HepG2 (cell line): ENCODE measurements around the gene EYA3. TPM values are rescaled to one million over a fixed set of nuclear protein-coding genes. Genes with fewer than 3 reads are reported as not detected.

Experiments used
- CCDC6 ChIP-seq: sonication (generic); formaldehyde crosslinking; IDR thresholded peaks from 2 replicates; pipeline ENCODE4 v1.8.1; 2022; ENCODE audit warnings: mild to moderate bottlenecking, missing genetic modification reagents, moderate library complexity
- FOSL2 ChIP-seq: sonication (generic); formaldehyde crosslinking; IDR thresholded peaks from 2 replicates; pipeline ENCODE4 v1.4.0; 2020; ENCODE audit warnings: missing genetic modification reagents
- FOXA1 ChIP-seq, 2 experiments: fragments of 450-650 bp in 1 of 2; sonication (generic) in 1 of 2; formaldehyde crosslinking in 1 of 2; IDR thresholded peaks; 2 replicates each; pipeline versions ENCODE4 v1.4.0 to v1.6.1; 2016 to 2020; ENCODE audit warnings: missing genetic modification reagents in 1 of 2
- FOXA3 ChIP-seq: IDR thresholded peaks from 2 replicates; pipeline ENCODE4 v1.6.1; 2016; ENCODE audit warnings: missing genetic modification reagents, missing compliant biosample characterization
- GABPB1 ChIP-seq: IDR thresholded peaks from 2 replicates; pipeline ENCODE4 v1.6.1; 2016; ENCODE audit warnings: mild to moderate bottlenecking, missing genetic modification reagents, moderate library complexity, missing compliant biosample characterization
- GATAD1 ChIP-seq: IDR thresholded peaks from 2 replicates; pipeline ENCODE4 v1.6.1; 2016; ENCODE audit warnings: missing genetic modification reagents, missing compliant biosample characterization
- GFI1 ChIP-seq: sonication (generic); formaldehyde crosslinking; IDR thresholded peaks from 2 replicates; pipeline ENCODE4 v1.5.0; 2020; ENCODE audit warnings: missing genetic modification reagents, mild to moderate bottlenecking, borderline replicate concordance
- GLI4 ChIP-seq: sonication (generic); formaldehyde crosslinking; IDR thresholded peaks from 2 replicates; pipeline ENCODE4 v1.5.1; 2020; ENCODE audit warnings: missing genetic modification reagents, mild to moderate bottlenecking, moderate library complexity, borderline replicate concordance
- HOMEZ ChIP-seq: IDR thresholded peaks from 2 replicates; pipeline ENCODE4 v1.6.1; 2016; ENCODE audit warnings: low read depth
- NFRKB ChIP-seq: fragments of 450-650 bp; IDR thresholded peaks from 2 replicates; pipeline ENCODE4 v1.6.1; 2017
- RBFOX2 ChIP-seq: fragments of 200-400 bp; formaldehyde crosslinking; IDR thresholded peaks from 2 replicates; pipeline ENCODE4 v1.6.1; 2017; ENCODE audit warnings: low read depth, mild to moderate bottlenecking, low read length
- RFXAP ChIP-seq: sonication (generic); formaldehyde crosslinking; IDR thresholded peaks from 2 replicates; pipeline ENCODE4 v1.4.0; 2020; ENCODE audit warnings: missing genetic modification reagents, borderline replicate concordance
- SETDB1 ChIP-seq: sonication (generic); formaldehyde crosslinking; IDR thresholded peaks from 2 replicates; pipeline ENCODE4 v1.5.1; 2020; ENCODE audit warnings: missing genetic modification reagents, mild to moderate bottlenecking, borderline replicate concordance
- SIN3B ChIP-seq: fragments of 150-350 bp; IDR thresholded peaks from 2 replicates; pipeline ENCODE4 v1.6.1; 2014; ENCODE audit warnings: low read length
- SP4 ChIP-seq: sonication (generic); formaldehyde crosslinking; IDR thresholded peaks from 2 replicates; pipeline ENCODE4 v1.8.1; 2023; ENCODE audit warnings: mild to moderate bottlenecking, missing genetic modification reagents
- TBX2 ChIP-seq: sonication (generic); formaldehyde crosslinking; IDR thresholded peaks from 2 replicates; pipeline ENCODE4 v1.5.0; 2020; ENCODE audit warnings: missing genetic modification reagents, mild to moderate bottlenecking, borderline replicate concordance
- ZBED4 ChIP-seq: sonication (generic); formaldehyde crosslinking; IDR thresholded peaks from 2 replicates; pipeline ENCODE4 v1.4.0; 2020; ENCODE audit warnings: missing genetic modification reagents, borderline replicate concordance
- ZFP36 ChIP-seq: fragments of 150-350 bp; IDR thresholded peaks from 2 replicates; pipeline ENCODE4 v1.6.1; 2018; ENCODE audit warnings: borderline replicate concordance, low read length, low read depth; ENCODE audit not compliant: partially characterized antibody
- ZFP62 ChIP-seq: sonication (generic); formaldehyde crosslinking; IDR thresholded peaks from 2 replicates; pipeline ENCODE4 v1.4.0; 2020; ENCODE audit warnings: missing genetic modification reagents
- ZGPAT ChIP-seq: IDR thresholded peaks from 2 replicates; pipeline ENCODE4 v1.6.1; 2016; ENCODE audit warnings: mild to moderate bottlenecking
- ZNF768 ChIP-seq: sonication (generic); formaldehyde crosslinking; IDR thresholded peaks from 2 replicates; pipeline ENCODE4 v1.4.0; 2020; ENCODE audit warnings: missing genetic modification reagents
- ZNF792 ChIP-seq: IDR thresholded peaks from 2 replicates; pipeline ENCODE4 v1.6.1; 2016
- ZNF83 ChIP-seq: sonication (generic); formaldehyde crosslinking; IDR thresholded peaks from 2 replicates; pipeline ENCODE4 v1.4.0; 2020; ENCODE audit warnings: missing genetic modification reagents, mild to moderate bottlenecking, borderline replicate concordance
- ZSCAN21 ChIP-seq: sonication (generic); formaldehyde crosslinking; IDR thresholded peaks from 2 replicates; pipeline ENCODE4 v1.8.0; 2022; ENCODE audit warnings: mild to moderate bottlenecking, missing genetic modification reagents, moderate library complexity, borderline replicate concordance
- ZSCAN31 ChIP-seq: sonication (generic); formaldehyde crosslinking; IDR thresholded peaks from 2 replicates; pipeline ENCODE4 v1.5.0; 2020; ENCODE audit warnings: low read depth, mild to moderate bottlenecking, missing genetic modification reagents
- polyA plus RNA-seq, 8 experiments: library from polyadenylated mRNA; depleted of rRNA in 3 of 8; stranded (reverse) in 7 of 8; unstranded in 1 of 8; fragments of >200 nt; fragmentation: Illumina TruSeq in 4 of 8; extraction: Trizol in 4 of 8; gene quantifications; 2 replicates each; pipeline versions ENCODE4 v1.2.1 to v1.2.3, GENCODE V29; 2011 to 2016; ENCODE audit warnings: low read depth in 4 of 8, missing spikeins in 1 of 8, mixed read lengths in 1 of 8; ENCODE audit not compliant: insufficient read depth in 1 of 8
- total RNA-seq, 5 experiments: library from RNA; depleted of rRNA; stranded (reverse); fragments of >200 nt; fragmentation: Illumina TruSeq; extraction: Trizol; gene quantifications; 2 replicates each; pipeline ENCODE4 v1.2.3, GENCODE V29; 2016; ENCODE audit warnings: low read depth in 1 of 5

Gene EYA3
- total and polyA plus RNA-seq, 2 of the 13 experiments (the other 11 are each of a cell fraction or from before 2014, with no cell fraction given) = 13.9 to 19.7 TPM

GRCh38 chr1:28104866-28105467 is 16.6 kb upstream of the EYA3 start (continued):
- TF ChIP-seq ZSCAN21 (0 out of 2 replicates have a peak, but pooled peaks have one; percentile 34), ZFP62 (no peak), RBFOX2 (no peak), ZFP36 (peak; percentile 72), GATAD1 (CRISPR knock-in tag) (0 out of 2 replicates have a peak, but pooled peaks have one; percentile 11), FOXA3 (0 out of 2 replicates have a peak, but pooled peaks have one; percentile 28), ZNF792 (CRISPR knock-in tag) (peak; percentile 41; the same call in 1 of the 2 replicates), SETDB1 (no peak), ZGPAT (CRISPR knock-in tag) (0 out of 2 replicates have a peak, but pooled peaks have one; percentile 35), ZBED4 (no peak), HOMEZ (peak; percentile 24; the same call in 1 of the 2 replicates), GFI1 (CRISPR knock-in tag) (0 out of 2 replicates have a peak, but pooled peaks have one; percentile 25), GLI4 (CRISPR knock-in tag) (no peak), RFXAP (no peak), ZSCAN31 (CRISPR knock-in tag) (peak; percentile 37; the same call in 1 of the 2 replicates), FOSL2 (CRISPR knock-in tag) (peak; percentile 83), CCDC6 (CRISPR knock-in tag) (no peak), ZNF768 (peak; percentile 90), GABPB1 (no peak), ZNF83 (CRISPR knock-in tag) (0 out of 2 replicates have a peak, but pooled peaks have one; percentile 48), NFRKB (no peak), TBX2 (CRISPR knock-in tag) (0 out of 2 replicates have a peak, but pooled peaks have one; percentile 30), FOXA1 (IDR thresholded peaks at IDR 0.05) (no peak), FOXA1 (CRISPR knock-in tag; IDR thresholded peaks at IDR 0.05) (0 out of 2 replicates have a peak, but pooled peaks have one; percentile 24), SP4 (CRISPR knock-in tag) (peak; percentile 32; the same call in 1 of the 2 replicates), SIN3B (no peak)
